ENCODE results near the gene SCGB1D1.
"Not testable (repeated sequence)": the region's sequence is repeated elsewhere in the genome, so short reads cannot be mapped to it uniquely, and the experiment has no call there.

The SCGB1D1 gene

DNA sequence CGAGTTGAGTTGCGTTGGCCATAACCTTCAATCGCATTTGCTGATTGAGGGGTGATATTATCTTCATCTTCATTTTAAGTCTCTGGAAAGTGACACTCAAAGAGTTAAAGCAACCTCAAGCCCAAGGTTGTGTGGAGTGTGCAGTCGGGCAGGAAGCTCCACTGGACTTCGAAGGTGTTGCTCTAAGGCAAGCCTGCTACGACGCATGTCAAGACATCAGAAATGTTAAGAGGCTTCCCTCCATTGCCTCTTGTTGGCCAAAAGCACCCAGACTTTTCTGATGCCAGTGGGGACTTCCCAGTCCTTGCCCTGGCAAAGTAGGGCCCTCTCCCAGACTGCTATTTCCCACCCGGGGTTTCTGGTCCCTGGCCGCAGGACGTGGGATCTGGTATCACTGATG, 23.6 kb upstream of the SCGB1D1 start:
- no peak for DNase-seq (ENCODE audit: low spot score)

DNA sequence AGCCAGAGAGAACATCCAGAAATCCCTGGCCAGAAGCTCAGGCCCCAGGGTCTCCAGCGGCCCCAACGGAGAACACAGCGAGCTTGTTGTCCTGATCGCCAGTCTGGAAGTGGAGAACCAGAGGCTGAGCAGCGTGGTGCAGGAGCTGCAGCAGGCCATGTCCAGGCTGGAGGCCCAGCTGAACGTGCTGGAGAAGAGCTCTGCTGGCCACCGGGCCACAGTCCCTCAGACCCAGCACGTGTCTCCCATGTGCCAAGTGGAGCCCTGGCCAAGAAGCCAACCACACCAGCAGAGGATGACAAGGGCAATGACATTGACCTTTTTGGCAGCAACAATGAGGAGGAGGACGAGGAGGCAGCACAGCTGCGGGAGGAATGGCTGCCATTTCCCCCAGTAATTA, 20.6 kb upstream of the SCGB1D1 start:
- no peak for DNase-seq (ENCODE audit: low spot score)

GRCh38 chr11:62169935-62170334, 20.1 kb upstream of the SCGB1D1 start:
- DNase-seq (ENCODE audit: low spot score), result no peak

GRCh38 chr11:62171261-62171723, 18.7 kb upstream of the SCGB1D1 start:
- DNase-seq (ENCODE audit: low spot score), result peak; percentile 72

DNA sequence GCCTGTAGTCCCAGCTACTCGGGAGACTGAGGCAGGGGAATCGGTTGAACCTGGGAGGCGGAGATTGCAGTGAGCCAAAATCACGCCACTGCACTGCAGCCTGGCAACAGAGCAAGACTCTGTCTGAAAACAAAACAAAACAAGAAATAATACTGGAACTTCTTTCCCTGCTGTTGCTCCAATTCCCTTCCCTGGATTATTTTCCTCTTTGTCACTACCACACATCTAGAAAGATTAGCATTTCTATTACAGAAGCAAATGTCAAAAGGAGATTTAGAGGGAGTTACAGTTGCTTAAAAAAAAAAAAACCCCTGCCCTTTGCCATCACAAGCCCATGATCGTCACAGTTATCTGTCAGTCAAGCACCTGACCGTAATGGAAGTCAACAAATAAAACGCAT, 17.7 kb upstream of the SCGB1D1 start:
- DNase-seq (ENCODE audit: low spot score), result no peak

- DNase-seq (ENCODE audit: low spot score), result no peak
Observed at GRCh38 chr11:62176766-62177165, 13.2 kb upstream of the SCGB1D1 start.

DNA sequence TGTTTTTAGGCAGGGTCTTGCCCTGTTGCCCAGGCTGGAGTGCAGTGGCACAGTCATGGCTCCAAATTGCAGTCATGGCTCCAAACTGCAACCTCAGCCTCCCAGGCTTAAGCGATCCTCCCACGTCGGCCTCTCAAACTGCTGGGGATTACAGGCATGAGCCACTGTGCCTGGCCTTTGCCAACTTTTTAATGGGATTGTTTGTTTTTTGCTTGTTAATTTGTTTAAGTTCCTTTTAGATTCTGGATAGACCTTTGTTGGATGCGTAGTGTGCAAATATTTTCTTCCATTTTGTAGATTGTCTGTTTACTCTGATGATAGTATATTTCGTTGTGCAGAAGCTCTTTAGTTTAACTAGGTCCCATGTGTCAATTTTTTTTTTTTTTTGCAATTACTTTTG, 10.0 kb upstream of the SCGB1D1 start:
- DNase-seq (ENCODE audit: low spot score), result no peak

DNA sequence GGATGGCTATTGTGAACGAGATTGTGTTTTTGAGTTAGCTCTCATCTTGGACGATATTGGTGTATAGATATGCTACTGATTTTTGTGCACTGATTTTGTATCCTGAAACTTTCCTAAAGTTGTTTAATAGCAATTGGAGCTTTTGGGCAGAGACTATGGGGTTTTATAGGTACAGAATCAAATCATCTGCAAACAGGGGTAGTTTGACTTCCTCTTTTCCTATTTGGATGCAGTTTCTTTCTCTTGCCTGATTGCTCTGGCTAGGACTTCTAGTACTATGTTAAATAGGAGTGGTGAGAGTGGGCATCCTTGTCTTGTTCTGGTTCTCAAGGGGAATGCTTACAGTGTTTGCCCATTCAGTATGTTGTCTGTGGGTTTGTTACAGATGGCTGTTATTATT, 8.9 kb upstream of the SCGB1D1 start:
- no peak for DNase-seq (ENCODE audit: low spot score)

GRCh38 chr11:62182147-62182891, 7.7 kb upstream of the SCGB1D1 start:
- DNase-seq (ENCODE audit: low spot score), result no peak

GRCh38 chr11:62186195-62186594, 3.8 kb upstream of the SCGB1D1 start:
- no peak for DNase-seq (ENCODE audit: low spot score)

DNA sequence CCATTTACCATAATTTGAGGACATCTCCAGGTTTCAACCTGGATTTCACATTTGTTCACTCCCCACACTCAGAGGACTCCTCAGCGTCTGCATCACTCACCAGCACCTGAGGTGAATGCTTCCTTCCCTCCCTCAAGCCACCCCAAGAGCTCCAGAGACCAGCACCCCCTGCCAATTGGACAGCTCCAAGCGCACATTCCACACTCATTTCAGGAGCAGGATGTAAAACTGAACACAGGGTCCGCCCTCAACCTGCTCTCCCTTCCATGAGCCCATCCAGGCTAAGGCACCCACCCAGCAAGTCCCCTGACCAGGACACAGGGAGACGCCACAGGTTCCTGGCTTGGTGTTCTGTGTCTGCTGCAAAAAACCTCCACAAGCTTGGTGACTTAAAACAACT, 3.9 kb downstream of the SCGB1D1 start:
- DNase-seq (ENCODE audit: low spot score), result no peak

DNA sequence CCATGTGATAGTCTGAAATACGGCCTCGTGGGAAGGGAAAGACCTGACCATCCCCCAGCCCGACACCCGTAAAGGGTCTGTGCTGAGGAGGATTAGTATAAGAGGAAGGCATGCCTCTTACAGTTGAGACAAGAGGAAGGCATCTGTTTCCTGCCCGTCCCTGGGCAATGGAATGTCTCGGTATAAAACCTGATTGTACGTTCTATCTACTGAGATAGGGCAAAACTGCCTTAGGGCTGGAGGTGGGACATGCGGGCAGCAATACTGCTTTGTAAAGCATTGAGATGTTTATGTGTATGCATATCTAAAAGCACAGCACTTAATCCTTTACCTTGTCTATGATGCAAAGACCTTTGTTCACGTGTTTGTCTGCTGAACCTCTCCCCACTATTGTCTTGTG, 5.0 kb downstream of the SCGB1D1 start:
- DNase-seq (ENCODE audit: low spot score), result not testable (repeated sequence)

DNA sequence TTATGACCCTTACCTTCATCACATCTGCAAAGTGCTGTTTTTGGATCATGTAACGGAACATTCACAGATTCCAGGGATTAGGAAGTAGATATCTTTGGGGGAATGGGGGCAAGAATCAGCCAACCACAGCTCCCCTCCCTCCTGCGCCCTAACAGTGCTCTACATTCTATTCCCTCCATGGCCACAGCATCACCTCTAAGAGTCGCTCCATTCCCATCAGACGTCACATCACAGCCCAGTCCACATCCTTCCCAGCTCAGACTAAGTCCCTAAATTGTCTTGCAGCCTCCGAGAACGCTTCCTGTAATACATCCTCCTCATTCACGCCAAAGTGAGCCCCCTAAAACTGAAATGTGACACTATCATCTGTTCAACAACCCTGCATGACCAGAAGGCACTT, 5.9 kb downstream of the SCGB1D1 start:
- no peak for DNase-seq (ENCODE audit: low spot score)

DNA sequence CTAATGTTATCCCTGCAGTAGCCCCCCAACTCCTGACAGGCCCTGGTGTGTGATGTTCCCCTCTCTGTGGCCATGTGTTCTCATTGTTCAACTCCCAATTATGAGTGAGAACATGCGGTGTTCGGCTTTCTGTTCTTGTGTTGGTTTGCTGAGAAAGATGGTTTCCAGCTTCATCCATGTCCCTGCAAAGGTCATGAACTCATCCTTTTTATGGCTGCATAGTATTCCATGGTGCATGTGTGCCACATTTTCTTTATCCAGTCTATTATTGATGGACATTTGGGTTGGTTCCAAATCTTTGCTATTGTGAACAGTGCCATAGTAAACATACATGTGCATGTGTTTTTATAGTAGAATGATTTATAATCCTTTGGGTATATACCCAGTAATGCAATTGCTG, 7.4 kb downstream of the SCGB1D1 start:
- not testable (repeated sequence) for DNase-seq (ENCODE audit: low spot score)

GRCh38 chr11:62201376-62201775, 11.4 kb downstream of the SCGB1D1 start:
- DNase-seq (ENCODE audit: low spot score), result no peak

DNA sequence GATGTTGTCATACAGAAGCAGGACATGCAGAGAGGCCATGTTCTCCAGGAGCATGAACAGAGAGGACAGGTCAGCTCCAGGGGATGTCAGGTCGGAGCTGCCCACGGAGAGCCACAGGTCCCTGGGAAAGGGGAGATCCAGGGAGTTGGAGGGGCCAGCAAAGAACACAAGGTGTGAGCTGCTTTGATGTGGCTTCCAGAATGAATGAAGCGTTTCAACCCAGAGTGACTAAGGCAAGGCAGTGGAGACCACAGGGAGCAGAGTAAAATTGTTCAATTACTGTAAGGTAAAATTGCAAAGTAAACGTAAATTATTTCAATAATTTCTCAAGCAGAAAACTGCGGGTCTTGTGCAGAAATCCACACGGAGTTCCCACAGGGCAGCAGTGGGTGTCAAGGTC, 12.9 kb downstream of the SCGB1D1 start:
- no peak for DNase-seq (ENCODE audit: low spot score)

- DNase-seq (ENCODE audit: low spot score), result no peak
Observed at GRCh38 chr11:62204430-62204829, 14.4 kb downstream of the SCGB1D1 start.

GRCh38 chr11:62205441-62205840, 15.4 kb downstream of the SCGB1D1 start:
- no peak for DNase-seq (ENCODE audit: low spot score)

DNA sequence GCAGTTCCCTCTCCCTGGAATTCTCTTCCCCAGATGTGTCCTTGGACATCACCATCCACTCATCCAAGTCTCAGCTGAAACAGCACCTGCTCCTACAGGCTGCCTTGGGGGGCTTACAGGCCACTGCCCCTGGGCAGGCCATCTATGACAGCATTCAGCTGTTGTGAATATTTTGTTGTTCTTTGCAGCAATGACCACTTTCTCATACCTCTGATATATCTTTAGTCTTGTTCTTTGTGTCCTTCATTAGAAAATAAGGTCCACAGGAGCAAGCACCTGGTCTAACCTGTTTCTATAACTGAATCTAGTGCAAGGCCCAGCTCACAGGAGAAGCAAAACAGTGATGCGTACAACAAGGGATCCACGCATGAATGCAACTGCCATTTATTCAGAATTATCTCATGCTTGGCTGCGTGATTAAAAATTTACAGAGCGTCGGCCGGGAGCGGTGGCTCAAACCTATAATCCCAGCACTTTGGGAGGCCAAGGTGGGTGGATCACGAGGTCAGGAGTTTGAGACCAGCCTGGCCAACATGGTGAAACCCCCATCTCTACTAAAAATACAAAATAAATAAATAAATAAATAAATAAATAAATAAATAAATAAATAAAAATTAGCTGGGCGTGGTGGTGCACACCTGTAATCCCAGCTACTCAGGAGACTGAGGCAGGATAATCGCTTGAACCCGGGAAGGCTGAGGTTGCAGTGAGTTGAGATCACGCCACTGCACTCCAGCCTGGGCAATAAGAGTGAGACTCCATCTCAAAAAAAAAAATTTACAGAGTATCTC, 16.5 kb downstream of the SCGB1D1 start:
- not testable (repeated sequence) for DNase-seq (ENCODE audit: low spot score)

DNA sequence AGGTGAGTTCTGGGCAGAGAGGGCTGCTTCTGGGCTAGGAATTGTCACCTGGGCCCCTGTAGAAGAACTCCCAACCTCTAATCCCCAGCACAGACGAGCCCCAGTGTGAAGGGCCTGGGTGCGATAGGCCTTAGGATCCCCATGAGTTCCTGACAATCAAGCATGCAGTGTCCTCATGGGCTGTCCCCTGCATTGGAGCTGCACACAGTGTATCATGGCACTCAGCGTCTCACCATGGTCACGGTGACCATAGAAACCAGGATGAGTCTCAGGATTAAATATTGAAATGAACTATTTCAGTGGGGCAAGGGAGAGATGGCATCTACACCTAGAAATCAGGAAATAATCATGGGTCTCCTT, 18.7 kb downstream of the SCGB1D1 start:
- no peak for DNase-seq (ENCODE audit: low spot score)

- DNase-seq (ENCODE audit: low spot score), result no peak
Observed at GRCh38 chr11:62217191-62217748, 27.3 kb downstream of the SCGB1D1 start.

GRCh38 chr11:62221498-62221897, 31.5 kb downstream of the SCGB1D1 start:
- no peak for DNase-seq (ENCODE audit: low spot score)

GRCh38 chr11:62223095-62223494, 33.1 kb downstream of the SCGB1D1 start:
- no peak for DNase-seq (ENCODE audit: low spot score)
